K562 (cell line): ENCODE results near the gene SOWAHA. TPM values are rescaled to one million over a fixed set of nuclear protein-coding genes. Genes with fewer than 3 reads are reported as not detected.

ENCODE experiments used
- EGR1 ChIP-seq: fragments of 450-650 bp; conservative IDR thresholded peaks from 2 replicates; pipeline ENCODE4 v1.6.1; 2017; ENCODE audit warnings: mild to moderate bottlenecking
- HLTF ChIP-seq: fragments of 450-650 bp; IDR thresholded peaks from 2 replicates; pipeline ENCODE4 v1.6.1; 2016
- KAT7 ChIP-seq: sonication (generic); formaldehyde crosslinking; IDR thresholded peaks from 2 replicates; pipeline ENCODE4 v1.8.0; 2022; ENCODE audit warnings: missing genetic modification reagents, mild to moderate bottlenecking, borderline replicate concordance
- MAZ ChIP-seq, 2 experiments: fragments of 450-650 bp in 1 of 2; sonication (generic) in 1 of 2; formaldehyde crosslinking; IDR thresholded peaks in 1 of 2; conservative IDR thresholded peaks in 1 of 2; 2 replicates each; pipeline versions ENCODE4 v1.4.0 to v1.5.0; 2020; ENCODE audit warnings: mild to moderate bottlenecking in 1 of 2, missing genetic modification reagents in 1 of 2
- REST ChIP-seq, 2 experiments: fragments of 450-650 bp; formaldehyde crosslinking in 1 of 2; IDR thresholded peaks; 2 replicates each; pipeline versions ENCODE4 v1.4.0 to v1.6.1; 2014 to 2020; ENCODE audit warnings: mild to moderate bottlenecking in 2 of 2, borderline replicate concordance in 1 of 2, low read depth in 1 of 2
- ZNF175 ChIP-seq: fragments of 200-800 bp; sonication (Bioruptor generic); IDR thresholded peaks from 2 replicates; pipeline ENCODE4 v1.6.1; 2016; ENCODE audit warnings: low read depth, mild to moderate bottlenecking, missing genetic modification characterization, missing compliant biosample characterization
- polyA plus RNA-seq, 8 experiments: library from polyadenylated mRNA; depleted of rRNA in 4 of 8; stranded (reverse) in 5 of 8; unstranded in 3 of 8; fragments of >200 nt; fragmentation: Nextera tagmentation in 2 of 8; fragmentation: Illumina TruSeq in 1 of 8; extraction: Ambion mirVana in 2 of 8; extraction: Trizol in 1 of 8; gene quantifications; 2 replicates each; pipeline versions ENCODE4 v1.2.1 to v1.2.3, GENCODE V29; 2011 to 2014; ENCODE audit warnings: inconsistent platforms in 1 of 8, missing spikeins in 1 of 8
- total RNA-seq, 7 experiments: library from RNA; depleted of rRNA in 6 of 7; stranded (reverse); fragments of >200 nt in 6 of 7; fragmentation: Illumina TruSeq in 2 of 7; extraction: Trizol in 2 of 7; gene quantifications; 2 replicates each; pipeline versions ENCODE4 v1.2.1 to v1.2.3, GENCODE V29; 2011 to 2021; ENCODE audit warnings: low replicate concordance in 1 of 7
- TF ChIP-seq, protein P1 (sequence below): fragments of 250-450 bp; sonication (Bioruptor Pico); IDR thresholded peaks from 2 replicates; pipeline ENCODE4 v1.4.0; 2020
- TF ChIP-seq, protein P2 (sequence below): fragments of 450-650 bp; IDR thresholded peaks from 2 replicates; pipeline ENCODE4 v1.6.1; 2017; ENCODE audit warnings: antibody characterized with exemption, mild to moderate bottlenecking

SOWAHA gene
- total and polyA plus RNA-seq, 9 of the 15 experiments (the other 6 are each of a cell fraction or from before 2014, with no cell fraction given) = not detected

- no peak for TF ChIP-seq REST (IDR thresholded peaks at IDR 0.05; ENCODE audit: borderline replicate concordance)
- TF ChIP-seq REST (CRISPR knock-in tag; IDR thresholded peaks at IDR 0.05; ENCODE audit: low read depth) = peak; percentile 83
- TF ChIP-seq, protein P1, sequence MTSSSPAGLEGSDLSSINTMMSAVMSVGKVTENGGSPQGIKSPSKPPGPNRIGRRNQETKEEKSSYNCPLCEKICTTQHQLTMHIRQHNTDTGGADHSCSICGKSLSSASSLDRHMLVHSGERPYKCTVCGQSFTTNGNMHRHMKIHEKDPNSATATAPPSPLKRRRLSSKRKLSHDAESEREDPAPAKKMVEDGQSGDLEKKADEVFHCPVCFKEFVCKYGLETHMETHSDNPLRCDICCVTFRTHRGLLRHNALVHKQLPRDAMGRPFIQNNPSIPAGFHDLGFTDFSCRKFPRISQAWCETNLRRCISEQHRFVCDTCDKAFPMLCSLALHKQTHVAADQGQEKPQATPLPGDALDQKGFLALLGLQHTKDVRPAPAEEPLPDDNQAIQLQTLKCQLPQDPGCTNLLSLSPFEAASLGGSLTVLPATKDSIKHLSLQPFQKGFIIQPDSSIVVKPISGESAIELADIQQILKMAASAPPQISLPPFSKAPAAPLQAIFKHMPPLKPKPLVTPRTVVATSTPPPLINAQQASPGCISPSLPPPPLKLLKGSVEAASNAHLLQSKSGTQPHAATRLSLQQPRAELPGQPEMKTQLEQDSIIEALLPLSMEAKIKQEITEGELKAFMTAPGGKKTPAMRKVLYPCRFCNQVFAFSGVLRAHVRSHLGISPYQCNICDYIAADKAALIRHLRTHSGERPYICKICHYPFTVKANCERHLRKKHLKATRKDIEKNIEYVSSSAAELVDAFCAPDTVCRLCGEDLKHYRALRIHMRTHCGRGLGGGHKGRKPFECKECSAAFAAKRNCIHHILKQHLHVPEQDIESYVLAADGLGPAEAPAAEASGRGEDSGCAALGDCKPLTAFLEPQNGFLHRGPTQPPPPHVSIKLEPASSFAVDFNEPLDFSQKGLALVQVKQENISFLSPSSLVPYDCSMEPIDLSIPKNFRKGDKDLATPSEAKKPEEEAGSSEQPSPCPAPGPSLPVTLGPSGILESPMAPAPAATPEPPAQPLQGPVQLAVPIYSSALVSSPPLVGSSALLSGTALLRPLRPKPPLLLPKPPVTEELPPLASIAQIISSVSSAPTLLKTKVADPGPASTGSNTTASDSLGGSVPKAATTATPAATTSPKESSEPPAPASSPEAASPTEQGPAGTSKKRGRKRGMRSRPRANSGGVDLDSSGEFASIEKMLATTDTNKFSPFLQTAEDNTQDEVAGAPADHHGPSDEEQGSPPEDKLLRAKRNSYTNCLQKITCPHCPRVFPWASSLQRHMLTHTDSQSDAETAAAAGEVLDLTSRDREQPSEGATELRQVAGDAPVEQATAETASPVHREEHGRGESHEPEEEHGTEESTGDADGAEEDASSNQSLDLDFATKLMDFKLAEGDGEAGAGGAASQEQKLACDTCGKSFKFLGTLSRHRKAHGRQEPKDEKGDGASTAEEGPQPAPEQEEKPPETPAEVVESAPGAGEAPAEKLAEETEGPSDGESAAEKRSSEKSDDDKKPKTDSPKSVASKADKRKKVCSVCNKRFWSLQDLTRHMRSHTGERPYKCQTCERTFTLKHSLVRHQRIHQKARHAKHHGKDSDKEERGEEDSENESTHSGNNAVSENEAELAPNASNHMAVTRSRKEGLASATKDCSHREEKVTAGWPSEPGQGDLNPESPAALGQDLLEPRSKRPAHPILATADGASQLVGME = peak; percentile 89
- TF ChIP-seq, protein P2, sequence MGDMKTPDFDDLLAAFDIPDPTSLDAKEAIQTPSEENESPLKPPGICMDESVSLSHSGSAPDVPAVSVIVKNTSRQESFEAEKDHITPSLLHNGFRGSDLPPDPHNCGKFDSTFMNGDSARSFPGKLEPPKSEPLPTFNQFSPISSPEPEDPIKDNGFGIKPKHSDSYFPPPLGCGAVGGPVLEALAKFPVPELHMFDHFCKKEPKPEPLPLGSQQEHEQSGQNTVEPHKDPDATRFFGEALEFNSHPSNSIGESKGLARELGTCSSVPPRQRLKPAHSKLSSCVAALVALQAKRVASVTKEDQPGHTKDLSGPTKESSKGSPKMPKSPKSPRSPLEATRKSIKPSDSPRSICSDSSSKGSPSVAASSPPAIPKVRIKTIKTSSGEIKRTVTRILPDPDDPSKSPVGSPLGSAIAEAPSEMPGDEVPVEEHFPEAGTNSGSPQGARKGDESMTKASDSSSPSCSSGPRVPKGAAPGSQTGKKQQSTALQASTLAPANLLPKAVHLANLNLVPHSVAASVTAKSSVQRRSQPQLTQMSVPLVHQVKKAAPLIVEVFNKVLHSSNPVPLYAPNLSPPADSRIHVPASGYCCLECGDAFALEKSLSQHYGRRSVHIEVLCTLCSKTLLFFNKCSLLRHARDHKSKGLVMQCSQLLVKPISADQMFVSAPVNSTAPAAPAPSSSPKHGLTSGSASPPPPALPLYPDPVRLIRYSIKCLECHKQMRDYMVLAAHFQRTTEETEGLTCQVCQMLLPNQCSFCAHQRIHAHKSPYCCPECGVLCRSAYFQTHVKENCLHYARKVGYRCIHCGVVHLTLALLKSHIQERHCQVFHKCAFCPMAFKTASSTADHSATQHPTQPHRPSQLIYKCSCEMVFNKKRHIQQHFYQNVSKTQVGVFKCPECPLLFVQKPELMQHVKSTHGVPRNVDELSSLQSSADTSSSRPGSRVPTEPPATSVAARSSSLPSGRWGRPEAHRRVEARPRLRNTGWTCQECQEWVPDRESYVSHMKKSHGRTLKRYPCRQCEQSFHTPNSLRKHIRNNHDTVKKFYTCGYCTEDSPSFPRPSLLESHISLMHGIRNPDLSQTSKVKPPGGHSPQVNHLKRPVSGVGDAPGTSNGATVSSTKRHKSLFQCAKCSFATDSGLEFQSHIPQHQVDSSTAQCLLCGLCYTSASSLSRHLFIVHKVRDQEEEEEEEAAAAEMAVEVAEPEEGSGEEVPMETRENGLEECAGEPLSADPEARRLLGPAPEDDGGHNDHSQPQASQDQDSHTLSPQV = peak; percentile 86
- TF ChIP-seq EGR1 = peak; percentile 96
- TF ChIP-seq KAT7 = peak; percentile 55; the same call in 1 of the 2 replicates
- peak; percentile 57; the same call in 1 of the 2 replicates for TF ChIP-seq ZNF175
- TF ChIP-seq HLTF = peak; percentile 27; the same call in 1 of the 2 replicates
- peak; percentile 75 to 90 for TF ChIP-seq MAZ (CRISPR knock-in tag; conservative IDR thresholded peaks at IDR 0.05 in 1 of 2, IDR thresholded peaks at IDR 0.05 in 1 of 2)
Measured at GRCh38 chr5:132830436-132831094, 17.5 kb downstream of the SOWAHA start, which contains the start of gene SHROOM1 (continued).
